ENCODE data around the gene DRC3.

DRC3 gene

DNA sequence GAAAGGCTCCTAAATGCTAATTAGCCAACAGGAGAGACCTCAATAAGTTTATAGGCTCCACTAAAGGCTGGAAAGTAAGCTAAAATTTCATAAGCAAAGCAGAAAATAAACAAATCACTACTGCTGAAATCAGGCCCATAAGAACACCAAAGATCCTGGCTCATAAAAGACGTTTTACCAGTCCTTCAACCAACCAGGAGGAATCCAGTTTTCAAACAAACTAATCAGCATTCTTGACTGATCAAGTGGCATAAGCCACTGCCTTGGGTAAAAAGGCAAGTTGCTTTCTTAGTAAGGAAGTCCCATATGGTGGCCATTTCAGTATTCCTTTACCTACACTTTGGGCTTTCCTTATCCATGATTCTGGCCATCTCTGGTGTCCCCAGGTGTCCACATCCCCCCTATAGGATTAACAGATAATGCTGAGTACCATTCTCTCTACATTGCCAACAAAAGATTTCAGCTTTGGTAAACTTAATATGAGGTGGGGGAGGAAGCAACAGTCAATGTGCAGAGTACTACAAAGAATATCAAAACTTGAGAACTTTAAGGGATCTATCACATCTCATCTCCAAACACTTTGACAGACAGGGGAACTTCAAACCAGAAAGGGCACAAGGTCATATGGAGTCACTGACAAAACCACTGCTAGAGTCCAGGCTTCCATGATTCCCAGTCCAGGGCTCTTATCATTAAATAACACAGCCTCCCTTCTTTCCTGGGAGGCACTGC, 1.8 kb upstream of the DRC3 start:
- DNase-seq (ENCODE audit: low spot score) = no peak

DNA sequence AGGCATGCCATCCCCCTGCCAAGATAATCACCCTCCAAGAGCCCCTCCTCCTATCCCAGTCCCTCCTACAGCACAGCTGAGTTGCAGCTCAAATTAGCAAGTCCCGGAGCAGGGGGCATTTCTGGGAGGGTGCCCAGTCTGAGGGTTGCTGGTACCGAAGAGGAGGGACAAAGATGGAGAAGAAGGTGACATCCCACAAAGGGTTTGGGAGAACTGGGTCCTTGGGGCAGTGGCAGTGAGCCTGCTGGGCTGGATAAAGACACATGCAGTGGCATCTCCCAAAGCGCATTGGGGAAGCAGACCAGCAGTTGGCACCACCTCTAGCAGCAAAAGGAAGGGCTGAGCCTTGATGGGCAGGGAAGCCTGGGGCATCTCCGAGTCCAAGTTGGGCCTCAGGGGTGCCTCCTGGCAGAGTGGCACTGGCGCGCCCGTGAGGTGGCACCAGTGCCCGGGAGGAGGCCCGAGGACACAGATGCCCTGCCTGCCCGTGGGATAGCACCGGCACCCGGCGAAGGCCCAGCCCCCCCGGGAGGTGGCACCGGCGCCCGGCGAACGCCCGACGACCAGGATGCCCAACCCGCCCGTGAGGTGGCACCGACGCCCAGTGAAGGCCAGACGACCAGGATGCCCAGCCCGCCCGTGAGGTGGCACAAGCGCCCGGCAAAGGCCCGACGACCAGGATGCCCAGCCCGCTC, 1.1 kb upstream of the DRC3 start:
- DNase-seq (ENCODE audit: low spot score) = peak; percentile 49

DNA sequence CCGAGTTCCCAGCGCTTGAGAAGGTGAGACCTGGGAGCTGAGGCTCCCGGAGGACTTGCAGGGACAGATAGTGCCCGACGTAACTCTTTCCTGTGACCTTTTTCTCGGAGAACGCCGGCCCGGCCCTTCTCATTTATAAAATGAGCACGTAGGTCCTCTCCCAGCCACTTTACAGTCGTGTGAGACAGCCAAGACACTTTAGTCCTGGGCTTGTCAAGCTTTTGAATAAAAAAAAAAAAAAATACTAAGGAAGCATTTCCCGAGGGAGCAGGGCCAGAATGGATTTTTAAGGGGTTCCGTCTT, 241 bp downstream of the DRC3 start:
- DNase-seq (ENCODE audit: low spot score) = no peak

DNA sequence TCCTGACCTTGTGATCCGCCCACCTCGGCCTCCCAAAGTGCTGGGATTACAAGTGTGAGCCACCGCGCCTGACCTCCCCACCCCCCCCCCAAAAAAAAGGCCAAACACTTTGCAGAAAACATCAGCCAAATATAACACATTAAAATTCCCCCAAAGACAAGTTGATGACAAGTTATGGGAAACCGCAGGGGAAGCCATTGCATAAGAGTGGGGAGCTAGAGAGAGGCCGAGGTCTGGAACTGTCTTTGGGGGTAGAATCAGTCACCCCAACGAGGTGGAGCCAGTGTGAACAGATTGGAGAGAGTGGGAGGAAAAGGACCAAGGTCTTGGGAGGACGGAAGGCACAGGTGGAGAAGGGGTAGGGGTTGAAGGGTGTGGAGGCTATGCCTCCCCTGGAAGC, 2.8 kb downstream of the DRC3 start:
- DNase-seq (ENCODE audit: low spot score) = no peak

DNA sequence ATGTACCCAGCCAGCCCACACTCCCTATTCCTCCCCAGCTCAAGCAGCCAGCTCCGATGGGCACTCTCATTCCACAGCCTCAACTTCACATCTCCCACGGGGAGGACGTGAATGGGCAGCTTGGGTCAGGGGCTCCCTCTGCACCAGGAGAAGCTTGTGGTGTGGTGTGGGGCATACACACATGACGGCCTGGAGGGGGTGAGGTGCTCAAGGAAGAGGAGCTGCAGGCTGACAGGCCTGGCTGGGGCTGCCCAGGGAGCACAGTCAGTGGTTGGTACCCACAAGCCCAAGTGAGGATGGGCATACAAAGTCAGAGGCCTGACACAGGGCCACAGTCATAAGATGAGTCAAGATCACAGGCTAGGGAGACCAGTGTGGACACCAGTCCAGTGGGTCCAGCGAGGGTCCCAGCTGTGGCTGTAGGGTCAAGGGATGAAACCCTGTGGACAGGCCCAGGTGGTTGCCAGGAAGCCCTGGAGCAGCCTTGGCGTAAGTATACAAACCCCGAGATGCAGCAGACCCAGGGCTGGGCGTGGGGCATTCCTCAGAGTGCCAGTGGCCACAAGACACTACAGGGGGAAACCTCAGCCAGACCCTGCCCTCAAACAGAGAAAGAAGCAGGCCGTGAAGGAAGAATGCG, 4.4 kb downstream of the DRC3 start:
- no peak for DNase-seq (ENCODE audit: low spot score)

DNA sequence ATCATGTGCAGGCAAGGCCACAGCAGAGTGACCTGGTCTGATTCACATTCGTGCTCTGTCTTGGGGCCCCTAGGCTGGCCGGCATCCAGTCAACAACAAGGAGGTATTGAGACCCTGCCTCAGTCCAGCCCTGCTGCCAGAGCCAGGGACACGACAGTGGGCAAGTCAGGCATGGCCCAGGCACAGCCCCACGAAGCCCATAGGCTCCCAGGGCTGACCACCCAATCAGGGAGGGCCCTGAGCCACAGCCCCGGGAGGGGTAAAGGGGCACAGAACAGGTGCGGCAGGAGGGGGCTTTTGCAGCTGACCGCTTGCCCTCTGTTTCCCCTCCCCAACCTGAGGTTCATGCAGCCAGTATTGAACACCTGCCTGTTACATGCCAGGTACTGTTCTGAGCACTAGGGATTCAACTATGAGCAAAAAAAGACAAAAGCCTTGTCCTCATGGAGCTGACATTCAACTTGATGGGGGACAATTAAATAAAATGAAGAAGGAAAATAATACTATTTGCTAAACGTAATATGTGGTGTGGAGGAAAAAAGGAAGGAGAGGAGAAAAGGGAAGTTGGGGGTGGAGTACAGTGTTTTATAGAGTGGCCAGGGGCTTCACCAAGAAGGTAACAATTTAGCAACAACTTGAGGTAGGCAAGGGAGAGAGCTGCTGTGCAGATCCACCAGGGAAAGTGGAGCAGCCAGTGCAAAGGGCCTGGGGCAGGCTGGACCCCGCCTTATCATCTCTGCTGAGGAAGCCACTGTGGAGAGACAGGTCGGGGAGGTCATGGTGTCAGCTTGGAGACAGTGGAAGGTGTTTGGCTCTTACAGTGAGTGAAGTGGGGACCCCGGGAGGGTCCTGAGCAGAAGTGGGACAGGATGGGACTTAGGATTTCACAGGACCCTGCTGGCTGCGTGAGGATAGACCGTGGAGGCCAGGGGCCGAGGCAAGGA, 6.1 kb downstream of the DRC3 start:
- DNase-seq (ENCODE audit: low spot score) = no peak

DNA sequence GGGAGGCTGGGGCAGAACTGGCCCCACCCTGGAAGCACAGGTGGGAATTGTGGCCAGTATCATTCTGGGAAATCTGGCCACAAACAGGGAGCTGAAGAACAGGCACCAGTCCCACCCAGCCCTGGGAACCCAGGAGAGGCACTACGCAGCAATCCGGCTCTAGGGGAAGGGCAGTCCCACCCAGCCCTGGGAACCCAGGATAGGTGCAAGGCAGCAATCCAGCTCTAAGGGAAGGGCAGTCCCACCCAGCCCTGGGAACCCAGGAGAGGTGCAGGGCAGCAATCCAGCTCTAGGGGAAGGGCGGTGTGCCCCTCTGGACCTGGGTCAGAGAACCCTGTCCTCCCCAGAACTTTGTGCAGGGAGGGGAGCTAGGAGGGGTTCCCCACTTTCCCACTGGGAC, 7.1 kb downstream of the DRC3 start:
- no peak for DNase-seq (ENCODE audit: low spot score)

DNA sequence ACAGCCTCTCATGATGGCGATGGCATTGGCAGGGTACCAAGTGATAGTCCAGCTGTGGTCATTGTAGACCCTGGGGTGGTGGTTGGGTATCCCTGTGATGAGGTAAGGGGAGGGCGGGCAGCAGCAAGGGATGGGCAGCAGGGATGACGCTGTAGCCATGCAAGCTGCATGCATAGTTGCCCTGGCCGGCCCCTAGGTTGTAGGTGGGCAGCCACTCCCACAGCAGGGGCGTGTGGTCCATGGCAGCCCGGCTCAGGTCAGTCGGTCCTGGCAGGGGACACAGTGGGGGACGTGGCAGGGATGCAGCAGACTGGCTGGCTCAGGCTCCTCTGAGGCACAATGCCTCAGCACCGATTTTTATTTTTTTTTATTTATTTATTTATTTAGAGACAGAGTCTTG, 8.7 kb downstream of the DRC3 start:
- no peak for DNase-seq (ENCODE audit: low spot score)

DNA sequence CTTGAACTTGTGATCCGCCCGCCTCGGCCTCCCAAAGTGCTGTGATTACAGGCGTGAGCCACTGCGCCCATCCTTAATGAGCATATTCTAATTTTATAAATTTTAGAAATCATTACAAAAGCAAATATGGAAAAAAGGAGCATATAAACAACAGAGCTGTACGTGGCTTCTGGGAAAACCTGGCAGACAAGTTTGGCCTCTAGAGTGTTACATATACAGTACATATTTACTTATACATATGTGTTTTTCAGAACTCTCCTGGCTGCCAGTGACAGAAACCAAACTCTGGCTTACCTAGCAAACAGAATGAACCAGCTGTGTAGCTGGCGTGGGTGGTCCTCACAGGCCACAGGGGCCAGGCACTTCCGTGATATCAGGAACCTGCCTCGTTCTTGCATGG, 10.1 kb downstream of the DRC3 start:
- DNase-seq (ENCODE audit: low spot score) = no peak

DNA sequence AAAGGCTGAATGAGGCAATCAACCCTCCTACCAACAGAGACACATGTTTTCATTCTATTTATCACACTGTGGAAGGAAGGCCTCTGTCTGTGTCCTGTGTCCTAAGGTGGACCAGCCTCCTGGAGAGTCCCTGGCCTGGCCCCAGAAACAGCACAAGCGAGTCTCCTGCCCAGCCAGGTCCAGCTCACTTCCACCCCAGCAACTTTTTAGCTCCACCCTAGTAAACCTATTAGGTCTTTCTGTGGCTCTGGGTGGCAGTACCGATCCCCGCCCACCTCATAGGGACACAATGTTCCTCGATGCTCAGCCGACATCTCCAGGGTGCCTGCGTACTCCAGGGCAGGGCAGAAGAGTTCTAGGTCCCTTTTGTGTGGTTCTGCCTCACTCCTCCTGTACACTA, 10.7 kb downstream of the DRC3 start:
- DNase-seq (ENCODE audit: low spot score) = no peak

DNA sequence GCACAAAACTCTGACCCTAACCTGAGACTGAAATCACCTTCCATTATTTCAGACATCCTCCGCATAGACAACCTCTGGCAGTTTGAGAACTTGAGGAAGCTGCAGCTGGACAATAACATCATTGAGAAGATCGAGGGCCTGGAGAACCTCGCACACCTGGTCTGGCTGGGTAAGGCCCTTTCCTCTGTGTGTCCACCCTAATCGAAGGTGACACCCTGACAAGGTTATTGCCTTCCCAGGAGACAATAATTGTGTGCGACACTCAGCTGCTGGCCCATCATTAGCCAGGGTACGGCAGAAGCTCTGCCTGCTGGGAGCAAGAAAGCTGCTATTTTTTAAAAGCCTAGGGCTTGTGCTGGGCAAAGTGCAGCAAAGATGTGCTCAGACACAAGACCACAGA, 11.1 kb downstream of the DRC3 start:
- no peak for DNase-seq (ENCODE audit: low spot score)

DNA sequence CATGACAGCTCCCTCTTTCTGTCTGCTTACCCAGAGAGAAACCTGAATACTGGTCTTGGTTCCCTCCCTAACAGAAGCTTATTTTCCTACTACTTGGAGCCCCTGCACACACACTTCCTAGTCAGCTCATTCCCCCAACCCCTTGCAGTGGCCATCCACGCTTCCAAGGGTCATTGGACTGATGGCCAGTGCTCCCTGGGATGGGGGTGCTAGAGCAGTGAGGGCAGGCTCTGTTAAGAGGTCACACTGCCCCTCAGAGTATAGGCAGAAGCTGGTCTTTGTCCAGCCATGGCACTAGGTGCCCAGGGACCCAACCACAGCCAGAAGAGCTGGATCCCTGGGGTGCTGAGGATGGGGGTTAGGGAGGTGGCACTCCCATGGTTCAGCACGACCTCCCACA, 12.5 kb downstream of the DRC3 start:
- DNase-seq (ENCODE audit: low spot score) = no peak

DNA sequence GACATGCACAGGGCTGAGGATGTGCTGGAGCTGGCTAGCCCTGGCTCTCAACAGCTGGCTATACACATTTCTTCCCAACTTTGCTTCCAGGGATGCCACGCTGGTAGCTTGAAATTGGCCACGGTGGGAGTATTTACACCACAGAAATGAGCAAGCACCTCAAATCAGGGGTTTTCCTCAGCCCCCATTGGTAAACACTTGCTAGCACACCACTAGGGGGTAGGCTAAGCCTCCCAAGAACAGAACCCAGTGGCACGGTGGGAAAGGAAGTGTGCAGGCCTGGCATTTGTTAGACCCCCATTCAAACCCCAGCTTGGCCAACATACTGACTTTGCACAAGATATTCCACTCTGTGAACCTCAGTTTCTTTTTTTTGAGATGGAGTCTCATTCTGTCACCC, 12.9 kb downstream of the DRC3 start:
- DNase-seq (ENCODE audit: low spot score) = no peak

DNA sequence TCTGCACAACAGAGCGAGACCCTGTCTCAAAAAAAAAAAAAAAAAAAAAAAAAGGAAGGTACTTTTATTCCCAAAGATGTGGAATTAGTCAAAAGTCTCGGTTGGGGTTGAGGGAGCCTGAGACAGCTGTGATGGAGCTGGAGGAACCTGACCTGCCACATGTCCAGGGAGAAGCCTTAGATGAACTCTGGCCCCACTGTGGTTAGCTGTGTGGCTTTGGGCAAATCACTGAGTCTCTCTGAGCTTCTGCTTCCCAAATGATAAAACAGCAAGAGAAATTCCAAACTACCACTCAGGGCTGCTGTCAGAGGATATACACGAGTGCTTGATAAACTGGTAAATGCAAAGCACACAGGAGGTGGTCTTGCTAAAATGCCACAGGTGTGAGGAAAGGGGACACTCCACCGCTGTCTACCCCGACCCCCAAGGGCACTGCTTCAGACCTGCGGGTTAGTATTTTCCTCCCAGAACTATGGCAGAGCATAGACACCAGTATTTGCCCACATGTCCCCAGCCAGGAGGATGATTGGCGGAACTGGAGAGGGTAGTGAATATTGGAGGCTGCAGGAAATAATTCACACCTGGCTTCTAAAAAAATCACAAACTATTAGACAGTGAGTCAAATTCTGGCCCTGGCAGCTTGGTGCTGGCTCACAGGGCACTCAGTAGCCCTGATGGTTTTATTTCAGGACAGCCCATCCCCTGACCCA, 14.7 kb downstream of the DRC3 start:
- DNase-seq (ENCODE audit: low spot score) = no peak

DNA sequence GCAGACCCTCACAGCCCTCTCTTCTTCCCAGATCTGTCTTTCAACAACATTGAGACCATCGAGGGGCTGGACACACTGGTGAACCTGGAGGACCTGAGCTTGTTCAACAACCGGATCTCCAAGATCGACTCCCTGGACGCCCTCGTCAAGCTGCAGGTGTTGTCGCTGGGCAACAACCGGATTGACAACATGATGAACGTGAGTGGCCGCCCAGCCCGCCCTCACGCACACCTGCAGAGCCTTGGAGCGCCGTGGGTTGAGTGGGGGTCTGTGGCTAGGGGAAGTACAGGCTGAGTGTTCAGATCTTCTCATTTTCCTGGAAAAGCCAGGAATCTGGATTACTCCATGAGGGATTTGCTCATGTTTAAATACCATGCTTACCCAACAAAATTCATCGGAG, 15.2 kb downstream of the DRC3 start:
- no peak for DNase-seq (ENCODE audit: low spot score)

DNA sequence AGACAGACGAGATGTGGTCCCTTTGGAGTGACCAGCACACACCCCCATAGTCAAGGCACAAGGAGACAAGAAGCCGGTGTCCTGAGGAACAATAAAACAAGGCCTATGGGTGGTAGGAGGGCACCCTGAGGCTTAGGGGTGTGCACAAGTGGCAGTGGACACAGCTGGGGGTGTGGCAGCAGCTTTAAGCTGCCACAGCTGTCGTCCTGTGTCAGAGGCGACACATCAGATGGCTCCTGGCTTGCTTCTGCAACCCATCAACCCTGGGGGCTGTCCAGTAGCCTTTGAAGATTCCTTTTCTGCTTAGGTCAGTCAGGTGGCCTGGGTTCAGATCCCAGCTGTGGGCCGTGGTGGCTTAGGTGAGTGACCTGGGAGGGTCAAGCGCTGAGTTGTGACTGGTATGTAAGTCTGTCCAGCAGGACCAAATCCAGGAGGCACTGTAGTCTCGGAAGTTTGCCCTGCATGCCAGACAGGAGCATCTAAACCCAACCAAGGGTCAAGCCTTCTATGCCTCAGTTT, 15.8 kb downstream of the DRC3 start:
- DNase-seq (ENCODE audit: low spot score) = no peak

DNA sequence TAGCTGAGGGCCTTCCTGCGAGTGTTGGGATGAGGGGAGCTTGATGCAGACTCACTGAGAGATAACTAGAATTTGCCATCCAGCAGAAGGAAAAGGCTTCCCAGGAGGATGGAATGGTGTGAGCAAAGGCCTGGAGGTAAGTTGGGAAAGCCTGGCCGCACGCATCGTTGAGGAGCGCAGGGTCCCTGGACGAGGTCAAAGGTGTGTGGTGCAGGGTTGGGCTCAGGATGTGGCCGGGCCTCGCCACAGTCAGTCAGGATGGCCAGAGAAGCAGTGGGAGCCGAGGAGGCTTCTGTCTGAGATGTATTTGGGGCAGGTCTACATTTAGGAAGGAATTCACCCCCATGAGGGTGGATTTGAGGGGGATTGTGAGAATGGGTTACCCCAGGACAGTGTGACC, 16.4 kb downstream of the DRC3 start:
- DNase-seq (ENCODE audit: low spot score) = no peak

DNA sequence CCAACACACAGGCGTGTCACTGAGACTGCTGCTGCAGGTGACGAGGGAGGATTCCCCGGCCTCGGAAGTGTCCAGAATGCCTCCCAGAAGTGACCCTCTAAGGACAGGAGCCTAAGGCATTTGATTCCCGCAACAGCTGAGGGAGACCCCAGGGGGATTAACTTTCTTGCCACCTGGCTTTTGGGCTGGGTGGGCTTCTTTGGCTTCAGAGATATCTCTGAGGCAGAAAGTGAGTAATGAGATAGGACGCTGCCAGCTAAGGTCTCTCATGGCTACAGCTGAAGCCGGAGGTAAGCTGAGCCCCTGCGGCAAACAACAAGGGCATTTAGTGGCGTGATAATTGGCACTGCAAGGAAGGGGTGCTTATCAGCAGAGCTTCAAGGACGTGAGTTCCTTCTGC, 17.0 kb downstream of the DRC3 start:
- no peak for DNase-seq (ENCODE audit: low spot score)

DNA sequence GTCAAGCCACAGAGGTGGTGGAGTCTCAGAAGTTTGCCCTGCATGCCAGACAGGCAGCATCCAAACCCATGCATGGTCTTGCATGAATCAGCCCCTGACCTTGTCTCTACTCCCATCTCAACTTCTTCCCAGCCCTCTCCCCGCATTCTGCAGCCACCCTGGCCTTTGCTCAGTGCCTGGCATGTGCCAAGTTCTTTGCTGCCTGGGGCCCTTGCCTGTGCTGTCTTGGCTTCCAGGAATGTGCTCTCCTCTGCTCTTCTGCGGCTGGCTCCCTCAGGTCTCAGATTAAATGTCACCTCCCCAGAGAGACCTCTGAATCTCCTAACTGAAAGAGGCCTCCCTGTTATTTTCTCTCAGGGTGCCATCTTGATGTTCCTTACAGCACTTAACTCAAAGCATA, 17.6 kb downstream of the DRC3 start:
- DNase-seq (ENCODE audit: low spot score) = no peak

DNA sequence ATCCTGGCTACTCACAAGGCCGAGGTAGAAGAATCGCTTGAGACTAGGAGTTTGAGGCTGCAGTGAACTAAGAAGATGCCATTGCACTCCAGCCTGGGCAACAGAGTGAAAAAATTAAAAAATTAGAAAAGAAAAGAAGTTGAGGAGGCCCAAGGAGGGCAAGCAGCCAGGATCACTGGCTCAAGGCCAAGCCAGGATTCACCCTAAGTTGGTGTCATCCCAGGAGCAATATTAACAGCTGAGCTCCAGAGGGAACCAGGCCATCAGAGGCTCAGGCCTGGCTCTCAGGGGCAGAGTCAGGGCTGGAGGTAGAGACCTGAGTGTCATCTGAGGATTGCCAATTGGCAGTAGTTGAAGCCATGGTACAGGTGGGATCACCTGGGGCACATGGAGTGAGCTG, 20.7 kb downstream of the DRC3 start:
- DNase-seq (ENCODE audit: low spot score) = no peak

DNA sequence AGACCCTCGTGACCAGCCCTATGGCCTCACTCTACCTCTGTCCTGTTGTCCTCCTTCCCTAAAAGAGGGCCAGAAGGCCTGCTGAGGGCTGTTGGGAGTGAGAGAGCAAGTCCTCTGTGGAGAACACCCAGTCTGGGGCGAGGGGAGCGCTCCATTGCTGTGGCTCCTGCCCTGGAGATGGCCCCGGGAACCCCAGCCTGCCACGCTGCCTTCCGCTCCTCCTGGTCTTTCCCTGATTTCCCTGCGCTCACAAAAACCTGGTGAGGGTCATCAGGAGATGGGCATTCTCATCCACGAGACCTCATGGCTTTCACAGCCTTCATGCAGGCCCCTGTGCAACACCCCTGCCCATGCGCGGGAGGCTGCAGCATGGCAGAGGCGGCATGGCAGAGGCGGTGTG, 21.2 kb downstream of the DRC3 start:
- DNase-seq (ENCODE audit: low spot score) = no peak
